SK-MEL-5 (cell line): Measurements from ENCODE around the gene TUBA1C. TPM values are rescaled to one million over a fixed set of nuclear protein-coding genes. Genes with fewer than 3 reads are reported as not detected.
"Not testable (repeated sequence)": the region's sequence is repeated elsewhere in the genome, so short reads cannot be mapped to it uniquely, and the experiment has no call there.

Source experiments
- DNase-seq: peaks from one replicate; pipeline ENCODE4 v3.0.0-alpha.2; 2016; ENCODE audit warnings: low read depth, low spot score
- in situ Hi-C: cut with HindIII; loops from 2 replicates; pipeline ENCODE4 v1.10.0; 2016; ENCODE audit warnings: low sequenced_read_pairs, high pct_unique_total_duplicates, low pct_unique_long_range_greater_than_20kb
- total RNA-seq: library from RNA; depleted of rRNA; stranded (reverse); fragments of >200 nt; shearing (Covaris generic); gene quantifications from 2 replicates; pipeline ENCODE4 v1.2.3, GENCODE V29; 2014

Gene TUBA1C
- total RNA-seq, 1 experiment from 2014 or later: 315 TPM

DNA sequence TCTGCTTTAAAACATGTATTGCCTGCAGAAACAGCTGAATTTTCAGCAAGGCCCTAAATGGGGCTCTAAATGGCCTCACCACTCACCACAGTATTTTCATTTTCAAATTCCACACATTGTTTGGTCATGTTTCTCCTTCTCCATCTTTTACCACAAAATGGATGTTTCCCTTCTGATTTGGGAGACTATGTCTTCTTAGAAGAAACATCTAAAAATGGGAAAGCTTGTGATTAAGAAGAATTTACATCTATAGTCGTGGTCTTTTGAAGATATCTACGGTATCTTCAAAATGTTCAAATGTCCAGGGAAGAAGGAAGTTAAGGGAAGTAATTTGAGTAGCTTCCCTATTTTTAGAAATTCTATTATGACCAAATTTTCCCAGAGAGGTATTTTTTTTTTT lies 20.7 kb upstream of the TUBA1C start:
- no peak for DNase-seq
- in situ Hi-C loops: no loop called here

DNA sequence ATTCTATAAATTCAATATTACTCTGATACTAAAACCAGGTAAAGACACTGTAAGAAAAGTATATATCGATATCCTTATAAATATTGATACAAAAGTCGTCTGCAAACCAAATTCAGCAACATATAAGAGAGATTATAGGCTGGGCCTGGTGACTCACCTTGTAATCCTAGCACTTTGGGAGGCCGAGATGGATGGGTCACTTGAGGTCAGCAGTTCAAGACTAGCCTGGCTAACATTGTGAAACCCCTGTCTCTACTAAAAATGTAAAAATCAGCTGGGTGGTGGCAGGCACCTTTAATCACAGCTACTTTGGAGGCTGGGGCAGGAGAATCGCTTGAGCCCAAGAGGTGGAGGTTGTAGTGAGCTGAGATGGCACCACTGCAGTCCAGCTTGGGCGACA lies 13.5 kb upstream of the TUBA1C start:
- DNase-seq: no peak
- in situ Hi-C loops: no loop called here

DNA sequence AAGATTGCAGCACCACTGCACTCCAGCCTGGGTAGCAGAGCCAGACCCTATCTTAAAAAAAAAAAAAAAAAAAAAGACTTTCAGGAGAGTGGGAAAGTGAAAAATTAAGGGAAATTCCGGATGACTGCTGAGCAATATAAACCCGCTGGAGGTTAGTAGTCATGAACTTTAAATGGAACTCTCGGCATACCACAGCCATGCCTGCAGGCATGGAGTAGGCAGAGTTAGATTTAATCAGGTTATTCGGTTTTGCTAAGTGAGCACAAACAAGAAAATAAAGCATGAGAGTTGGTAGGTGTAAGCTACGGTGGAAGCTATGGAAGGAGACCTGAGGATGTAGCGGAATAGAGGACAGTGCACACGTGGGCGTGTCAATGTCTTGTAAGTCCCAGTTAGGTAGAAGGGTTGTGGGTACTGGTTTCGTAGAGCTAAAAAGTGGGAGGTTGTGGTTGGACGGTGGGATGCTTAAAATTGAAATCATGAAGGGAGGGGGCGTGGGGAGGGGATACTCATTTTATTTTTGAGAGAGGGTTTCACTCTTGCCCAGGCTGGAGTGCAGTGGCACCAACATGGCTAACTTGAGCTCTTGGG lies 11.8 kb upstream of the TUBA1C start:
- DNase-seq: no peak
- in situ Hi-C loops: no loop called here

DNA sequence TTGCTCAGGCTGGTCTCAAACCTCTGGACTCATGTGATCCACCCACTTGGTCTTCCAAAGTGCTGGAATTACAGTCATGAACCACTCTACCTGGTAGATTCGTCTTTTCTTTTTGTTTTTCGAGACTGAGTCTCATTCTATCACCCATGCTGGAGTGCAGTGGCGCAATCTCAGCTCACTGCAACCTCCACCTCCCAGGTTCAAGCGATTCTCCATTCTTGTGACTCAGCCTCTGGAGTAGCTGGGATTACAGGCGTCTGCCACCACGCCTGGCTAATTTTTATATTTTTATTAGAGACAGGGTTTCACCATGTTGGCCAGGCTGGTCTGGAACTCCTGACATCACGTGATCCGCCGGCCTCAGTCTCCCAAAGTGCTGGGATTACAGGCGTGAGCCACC lies 9.4 kb upstream of the TUBA1C start:
- in situ Hi-C loops: not testable (repeated sequence)

DNA sequence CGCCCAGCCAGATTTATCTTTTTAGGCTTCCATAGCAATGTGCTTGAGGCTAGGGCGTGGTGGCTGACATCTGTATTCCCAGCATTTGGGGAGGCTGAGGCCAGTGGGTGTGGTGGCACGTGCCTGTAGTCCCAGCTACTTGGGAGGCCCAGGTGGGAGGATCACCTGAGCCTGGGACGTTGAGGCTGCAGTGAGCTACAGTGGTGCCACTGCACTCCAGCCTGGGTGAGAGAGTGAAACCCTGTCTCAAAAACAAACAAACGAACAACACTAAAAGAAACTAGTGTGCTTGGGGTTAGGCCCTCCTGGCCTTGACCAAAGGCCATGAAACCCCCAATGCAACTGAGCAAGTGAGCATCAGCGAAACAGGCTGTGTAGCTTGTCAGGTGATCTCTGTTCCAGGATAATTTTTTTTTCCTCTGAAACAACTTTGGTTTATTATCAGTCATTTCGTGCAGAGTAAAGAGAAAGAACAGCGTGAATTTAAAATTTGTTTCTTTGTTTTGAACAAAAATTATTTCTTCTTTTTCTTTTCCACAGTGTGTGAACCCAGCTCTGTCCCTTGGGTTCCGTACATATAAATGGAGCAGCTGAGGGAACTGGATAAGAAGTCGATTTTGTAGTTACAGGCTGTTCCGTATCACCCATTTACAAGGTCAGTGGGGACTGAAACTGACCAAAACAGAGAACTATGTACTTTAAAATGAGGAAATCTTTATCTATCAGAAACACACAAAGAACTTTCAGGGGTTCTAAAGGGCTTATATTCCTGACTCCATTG lies 8.8 kb upstream of the TUBA1C start:
- DNase-seq: no peak
- in situ Hi-C loops: no loop called here

More for the DNA sequence above, 9.4 kb upstream of the TUBA1C start:
- not testable (repeated sequence) for DNase-seq

DNA sequence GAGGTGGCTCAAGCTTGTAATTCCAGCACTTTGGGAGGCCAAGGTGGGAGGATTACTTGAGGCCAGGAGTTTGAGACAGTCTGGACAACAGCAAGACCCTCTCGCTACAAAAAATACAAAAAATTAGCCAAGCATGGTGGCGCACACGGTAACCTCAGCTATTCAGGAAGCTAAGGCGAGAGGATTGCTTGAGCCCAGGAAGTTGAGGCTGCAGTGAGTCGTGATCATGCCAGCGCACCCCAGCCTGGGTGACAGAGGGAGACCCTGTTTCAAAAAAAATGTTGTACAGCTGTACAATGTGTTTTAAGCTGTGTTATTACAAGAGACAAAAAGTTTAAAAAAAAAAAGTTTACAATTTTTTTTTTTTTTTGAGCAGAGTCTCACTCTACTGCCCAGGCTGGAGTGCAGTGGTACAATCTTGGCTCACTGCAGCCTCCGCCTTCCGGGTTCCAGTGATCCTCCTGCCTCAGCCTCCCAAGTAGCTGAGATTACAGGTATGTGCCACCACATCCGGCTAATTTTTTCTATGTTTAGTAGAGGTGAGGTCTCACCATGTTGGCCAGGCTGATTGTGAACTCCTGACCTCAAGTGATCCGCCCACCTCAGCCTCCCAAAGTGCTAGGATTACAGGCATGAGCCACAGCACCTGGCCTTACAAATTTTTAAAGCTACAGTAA lies 7.2 kb upstream of the TUBA1C start:
- DNase-seq, in situ Hi-C loops: not testable (repeated sequence)

DNA sequence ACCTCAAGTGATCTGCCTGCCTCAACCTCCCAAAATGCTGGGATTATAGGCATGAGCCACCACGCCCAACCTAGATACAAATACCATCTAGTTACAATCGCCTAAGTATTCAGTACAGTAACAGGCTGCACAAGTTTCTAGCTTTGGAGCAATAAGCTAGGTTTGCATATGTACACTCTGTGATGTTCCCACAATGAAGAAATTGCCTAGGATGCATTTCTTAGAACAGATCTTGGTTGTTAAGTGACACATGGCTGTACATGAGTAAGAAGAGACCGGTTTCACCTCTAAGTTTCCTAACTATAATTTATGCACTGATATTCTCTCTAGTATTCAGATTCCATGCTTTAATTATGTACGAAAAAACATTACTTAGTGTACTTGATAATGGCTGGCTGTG lies 5.4 kb upstream of the TUBA1C start:
- in situ Hi-C loops: no loop called here
- no peak for DNase-seq

DNA sequence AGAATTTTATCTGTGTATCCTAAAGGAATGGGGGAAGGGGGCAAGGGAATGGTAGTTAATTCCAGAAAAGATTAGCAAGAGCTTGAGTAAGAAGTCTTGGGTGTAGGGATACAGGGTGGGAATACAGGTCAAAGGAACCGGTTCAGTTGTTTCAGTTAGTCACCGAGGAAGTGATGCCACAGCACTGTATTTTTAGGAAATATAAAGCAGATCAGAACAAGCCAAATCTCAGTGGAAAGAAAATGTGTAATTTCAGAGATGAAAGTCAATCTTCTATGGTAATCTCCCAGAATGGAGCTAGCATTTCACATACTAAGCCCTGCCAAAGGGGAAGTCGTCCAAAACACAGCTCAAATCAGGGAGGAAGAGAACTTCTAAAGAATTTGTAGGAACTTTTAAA lies 4.7 kb upstream of the TUBA1C start:
- in situ Hi-C loops: no loop called here
- DNase-seq: no peak

DNA sequence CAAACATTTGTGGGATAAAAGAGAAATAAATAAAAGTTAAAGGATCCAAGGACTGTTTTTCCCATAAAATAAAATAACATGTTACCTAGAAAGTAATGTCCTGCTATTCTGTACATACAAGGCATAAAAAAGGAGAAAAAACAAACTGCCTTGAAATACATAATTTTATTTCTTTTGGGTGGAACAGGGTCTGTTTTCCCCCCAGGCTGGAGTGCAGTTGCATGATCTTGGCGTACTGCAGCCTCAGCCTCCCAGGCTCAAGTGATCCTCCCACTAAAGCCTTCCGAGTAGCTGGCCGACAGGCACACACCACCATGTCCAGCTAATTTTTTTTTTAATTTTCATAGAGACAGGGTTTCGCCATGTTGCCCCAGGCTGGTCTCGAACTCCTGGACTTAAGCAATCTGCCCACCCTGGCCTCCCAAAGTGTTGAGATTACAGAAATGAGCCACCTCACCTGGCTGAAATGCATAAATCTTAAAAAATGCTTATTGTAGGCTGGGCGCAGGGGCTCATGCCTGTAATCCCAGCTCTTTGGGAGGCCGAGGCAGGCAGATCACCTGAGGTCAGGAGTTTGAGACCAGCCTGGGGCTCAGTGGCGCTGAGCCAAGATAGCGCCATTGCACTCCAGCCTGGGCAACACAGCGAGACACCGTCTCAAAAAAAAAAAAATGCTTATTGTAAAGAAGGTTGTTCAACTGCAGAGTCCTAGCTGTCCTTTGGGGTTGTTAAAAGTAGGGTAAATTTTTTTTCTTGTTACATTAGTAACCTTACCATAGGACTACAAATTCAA lies 4.1 kb upstream of the TUBA1C start:
- in situ Hi-C loops: no loop called here
- no peak for DNase-seq

DNA sequence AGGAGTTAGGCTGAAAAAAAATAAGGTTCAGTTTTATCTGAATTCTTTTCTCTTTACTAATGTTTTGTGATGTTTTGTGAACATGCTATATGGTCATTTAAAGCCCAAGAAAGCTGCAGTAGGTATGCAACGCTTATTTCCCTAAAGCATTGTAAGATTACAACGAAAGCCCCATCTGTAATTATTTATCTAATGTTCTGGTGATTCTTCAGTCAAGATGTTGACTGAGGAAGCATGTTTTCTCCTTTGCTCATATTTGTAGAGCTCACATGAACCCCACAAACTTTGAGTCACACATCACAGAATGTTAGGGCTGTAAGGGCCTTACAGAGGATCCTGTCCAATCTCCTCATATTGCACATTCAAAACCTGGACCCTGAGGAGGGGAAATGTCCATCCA lies 3.2 kb upstream of the TUBA1C start:
- no peak for DNase-seq
- in situ Hi-C loops: no loop called here

DNA sequence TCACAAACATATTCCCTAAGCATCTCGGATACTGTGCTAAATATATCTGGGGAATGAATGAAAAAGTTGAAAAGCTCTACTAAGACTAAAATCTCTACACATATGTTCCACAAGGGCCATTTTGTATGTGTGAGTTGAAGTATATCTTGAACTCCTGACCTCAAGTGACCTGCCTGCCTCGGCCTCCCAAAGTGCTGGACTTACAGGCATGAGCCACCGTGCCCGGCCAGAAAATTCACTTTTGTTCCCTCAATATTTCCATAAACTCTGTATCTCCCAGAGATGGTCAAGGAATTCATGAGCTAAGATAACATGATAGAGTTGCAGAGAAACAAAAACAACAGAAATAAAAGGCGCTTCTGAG lies 1.5 kb upstream of the TUBA1C start:
- in situ Hi-C loops: no loop called here
- DNase-seq: no peak

DNA sequence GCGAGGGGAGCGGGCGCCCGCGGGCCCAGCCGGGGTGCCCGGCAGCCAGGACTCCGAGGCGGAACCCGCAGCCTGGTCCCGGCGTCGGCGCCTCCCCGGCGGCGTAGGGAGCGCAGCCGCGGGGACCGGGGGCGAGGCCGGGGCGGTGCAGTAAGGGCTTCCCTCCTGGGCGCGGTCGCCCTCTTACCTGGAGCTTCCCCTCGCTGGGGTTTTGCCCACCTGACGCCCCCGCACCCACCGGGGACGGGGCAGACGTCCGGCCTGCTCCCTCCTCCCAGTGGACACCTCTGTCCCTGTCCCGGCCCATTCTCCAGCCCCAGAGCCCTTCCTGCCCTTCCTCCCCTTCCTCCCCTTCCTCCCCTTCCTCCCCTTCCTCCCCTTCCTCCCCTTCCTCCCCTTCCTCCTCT lies 413 bp upstream of the TUBA1C start:
- DNase-seq: no peak
- in situ Hi-C loops: no loop called here

DNA sequence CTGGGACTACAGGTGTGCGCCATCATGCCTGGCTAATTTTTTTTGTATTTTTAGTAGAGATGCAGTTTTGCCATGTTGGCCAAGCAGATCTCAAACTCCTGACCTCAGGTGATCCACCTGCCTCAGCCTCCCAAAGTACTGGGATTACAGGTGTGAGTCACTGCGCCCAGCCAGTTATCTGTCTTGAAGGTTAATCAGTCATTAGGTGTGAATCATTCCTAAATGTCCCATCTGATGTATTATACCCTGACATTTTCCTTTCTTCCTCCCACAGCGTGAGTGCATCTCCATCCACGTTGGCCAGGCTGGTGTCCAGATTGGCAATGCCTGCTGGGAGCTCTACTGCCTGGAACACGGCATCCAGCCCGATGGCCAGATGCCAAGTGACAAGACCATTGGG lies 4.3 kb downstream of the TUBA1C start:
- DNase-seq, in situ Hi-C loops: not testable (repeated sequence)

DNA sequence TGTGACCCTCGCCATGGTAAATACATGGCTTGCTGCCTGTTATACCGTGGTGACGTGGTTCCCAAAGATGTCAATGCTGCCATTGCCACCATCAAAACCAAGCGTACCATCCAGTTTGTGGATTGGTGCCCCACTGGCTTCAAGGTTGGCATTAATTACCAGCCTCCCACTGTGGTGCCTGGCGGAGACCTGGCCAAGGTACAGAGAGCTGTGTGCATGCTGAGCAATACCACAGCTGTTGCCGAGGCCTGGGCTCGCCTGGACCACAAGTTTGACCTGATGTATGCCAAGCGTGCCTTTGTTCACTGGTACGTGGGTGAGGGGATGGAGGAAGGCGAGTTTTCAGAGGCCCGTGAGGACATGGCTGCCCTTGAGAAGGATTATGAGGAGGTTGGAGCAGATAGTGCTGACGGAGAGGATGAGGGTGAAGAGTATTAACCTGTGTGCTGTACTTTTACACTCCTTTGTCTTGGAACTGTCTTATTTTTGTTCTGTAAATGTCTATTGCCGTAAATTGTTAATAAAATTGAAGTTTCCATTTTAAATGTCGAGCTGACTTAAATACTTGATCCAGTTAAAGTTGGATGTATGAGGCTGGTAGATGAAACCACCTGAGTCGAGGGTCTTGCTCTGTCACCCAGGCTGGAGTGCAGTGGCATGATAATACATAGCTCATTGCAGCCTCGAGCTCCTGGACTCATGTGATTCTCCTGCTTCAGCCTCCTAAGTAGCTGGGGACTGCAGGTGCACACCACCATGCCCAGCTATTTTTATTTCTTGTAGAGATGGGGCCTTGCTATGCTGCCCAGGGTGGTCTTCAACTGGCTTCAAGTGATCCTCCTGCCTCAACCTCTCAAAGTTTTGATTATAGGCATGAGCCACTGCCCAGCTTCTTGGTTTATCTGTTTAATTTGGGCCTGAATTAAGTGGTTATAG lies 8.2 kb downstream of the TUBA1C start:
- in situ Hi-C loops: no loop called here
- no peak for DNase-seq

DNA sequence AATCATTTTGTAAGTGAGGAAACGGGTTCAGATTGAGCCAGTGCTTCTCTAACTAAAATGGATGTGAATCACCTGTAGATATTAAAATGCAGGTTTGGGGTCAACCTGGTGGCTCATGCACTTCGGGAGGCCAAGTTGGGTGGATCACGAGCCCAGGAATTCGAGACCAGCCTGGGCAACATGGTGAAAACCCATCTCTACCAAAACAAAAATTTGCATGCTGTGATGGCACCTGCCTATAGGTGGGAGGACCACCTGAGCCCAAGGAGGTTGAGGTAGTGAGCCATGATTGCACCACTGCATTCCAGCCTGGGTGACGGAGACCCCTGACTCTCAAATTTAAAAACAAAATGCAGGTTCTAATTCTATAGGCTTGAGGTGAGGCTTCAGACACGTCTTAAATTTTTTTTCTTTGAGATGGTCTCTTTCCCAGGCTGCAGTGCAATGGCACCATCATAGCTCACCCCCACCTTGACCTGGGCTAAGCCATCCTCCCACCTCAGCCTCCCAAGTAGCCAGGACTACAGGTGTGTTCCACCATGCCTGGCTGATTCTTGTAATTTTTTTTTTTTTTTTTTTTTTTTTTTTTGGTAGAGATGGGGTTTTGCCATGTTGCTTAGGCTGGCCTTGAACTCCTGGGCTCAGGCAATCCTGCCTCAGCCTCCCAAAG lies 9.0 kb downstream of the TUBA1C start:
- DNase-seq: no peak
- in situ Hi-C loops: no loop called here

DNA sequence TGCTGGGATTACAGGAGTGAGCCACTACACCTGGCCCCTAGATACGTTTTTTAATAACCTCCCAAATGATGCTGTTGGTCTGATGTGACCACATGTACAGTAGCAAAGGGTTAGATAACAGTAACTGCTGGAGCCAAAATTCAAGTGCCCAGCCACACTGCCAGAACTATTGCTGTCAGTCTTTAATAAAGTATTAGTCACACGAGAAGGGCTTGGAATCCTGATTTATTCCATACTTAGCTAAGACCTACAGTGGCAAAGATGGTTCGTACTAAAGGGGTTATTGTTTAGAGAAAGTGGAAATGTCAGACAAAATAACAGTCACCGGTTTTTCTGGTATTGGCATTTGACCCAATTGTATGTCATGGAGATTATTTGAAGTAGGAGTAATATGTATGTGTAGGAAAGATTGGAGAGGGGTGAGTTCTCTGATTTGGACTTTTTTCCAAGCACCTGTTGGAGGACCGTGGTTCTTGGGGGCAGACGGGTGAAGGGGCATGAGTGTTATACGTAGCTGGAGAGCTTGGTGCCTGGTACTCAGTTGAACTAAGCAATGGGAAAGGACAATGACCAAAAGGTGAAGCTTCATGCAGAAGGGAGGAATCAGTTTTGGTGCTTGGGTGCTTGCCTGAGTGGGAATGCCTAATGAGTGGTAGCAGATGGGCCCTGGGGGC lies 9.7 kb downstream of the TUBA1C start:
- DNase-seq: no peak
- in situ Hi-C loops: no loop called here
